Dedifferentiated amniotic fluid mesenchymal stem cell (primary cell): ENCODE results near the gene PUDP.
A peak's percentile ranks its signal among the peaks of the same experiment; 100 is the strongest.
"Not testable (repeated sequence)": the region's sequence is repeated elsewhere in the genome, so short reads cannot be mapped to it uniquely, and the experiment has no call there.

Experiments
- DNase-seq: peaks from one replicate; pipeline ENCODE4 v3.0.0-alpha.2; 2016; ENCODE audit errors: extremely low spot score

Gene PUDP

DNA sequence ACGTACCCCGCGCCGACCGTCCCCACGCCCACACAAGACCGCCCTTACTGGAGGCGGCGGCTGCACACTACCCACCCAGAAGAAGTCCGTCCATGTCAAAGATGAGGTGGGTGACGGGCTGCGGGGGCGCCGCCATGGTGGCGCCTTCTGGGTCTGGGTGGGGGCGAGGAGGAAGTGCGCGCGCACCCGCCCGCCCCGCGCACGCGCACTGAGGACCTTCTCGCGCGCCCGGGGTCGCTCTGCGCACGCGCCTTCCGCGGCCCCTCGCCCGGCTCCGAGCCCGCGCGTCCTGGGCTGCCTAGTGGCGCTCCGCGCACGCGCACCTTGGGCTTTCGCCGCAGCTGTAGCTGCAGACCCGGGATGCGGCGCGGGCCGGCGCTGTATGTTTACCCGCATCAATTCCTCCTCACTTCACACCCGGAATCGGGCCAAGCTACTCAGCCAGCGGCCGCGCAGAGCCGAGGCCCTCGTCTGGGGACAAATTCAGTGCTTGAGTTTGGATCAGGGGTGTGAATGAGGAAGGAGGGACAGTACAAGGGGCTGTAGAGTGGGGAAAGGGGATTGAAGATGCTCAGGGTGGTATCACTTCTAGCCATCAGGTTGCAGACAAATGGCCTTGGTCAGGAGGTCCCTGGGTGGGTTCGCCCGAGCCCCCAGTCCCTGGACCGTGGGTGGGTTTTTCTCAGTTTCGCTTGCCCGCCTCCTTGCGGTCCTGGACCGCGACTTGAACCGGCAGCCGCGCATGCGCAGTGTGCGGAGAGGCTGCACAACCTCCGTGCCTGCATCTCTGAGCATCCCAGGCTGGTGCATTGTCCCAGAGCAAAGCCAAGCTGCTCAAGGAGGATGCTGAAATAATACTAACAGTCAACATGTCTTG is at the start of gene PUDP:
Gene PUDP, minus strand, starts transcription at position 176 of the 877 bp plus-strand sequence. Its CDS starts 40 bp downstream, at position 136.
- peak; percentile 80 for DNase-seq

DNA sequence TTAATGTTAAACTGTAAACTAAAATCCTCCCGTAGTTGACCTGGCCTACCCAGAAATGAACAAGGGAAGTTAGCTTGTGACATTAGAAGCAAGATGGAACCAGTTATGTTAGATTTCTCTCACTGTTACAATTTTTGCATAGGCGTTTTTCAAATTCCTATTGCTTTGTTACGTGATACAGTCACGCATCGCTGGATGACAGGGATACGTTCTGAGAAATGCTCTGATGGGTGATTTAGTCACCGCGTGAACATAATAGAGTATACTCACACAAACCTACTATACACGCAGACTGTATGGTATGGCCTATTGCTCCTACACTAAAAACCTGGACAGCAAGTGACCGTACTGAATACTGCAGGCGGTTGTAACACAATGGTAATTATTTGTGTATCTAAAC is 46.7 kb upstream of the PUDP start:
- no peak for DNase-seq

DNA sequence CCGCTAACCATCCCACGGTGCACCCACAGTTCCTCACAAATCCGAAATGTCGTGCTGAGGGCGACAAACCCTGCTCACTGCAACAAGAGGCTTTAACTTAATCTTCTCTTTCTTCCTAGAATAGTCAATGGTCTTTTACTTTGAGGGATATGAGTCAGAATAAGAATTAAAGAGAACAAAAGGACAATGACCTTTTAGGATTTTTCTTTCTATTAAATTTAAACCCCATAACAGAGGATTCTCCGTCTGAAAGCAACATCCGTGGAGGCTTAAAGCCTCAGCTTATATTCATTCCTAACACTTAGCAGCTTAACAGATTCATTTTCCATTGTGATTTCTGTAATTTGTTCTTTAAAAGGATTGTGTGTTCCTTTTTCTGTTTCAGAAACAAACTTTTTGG is 44.9 kb upstream of the PUDP start:
- DNase-seq: no peak

DNA sequence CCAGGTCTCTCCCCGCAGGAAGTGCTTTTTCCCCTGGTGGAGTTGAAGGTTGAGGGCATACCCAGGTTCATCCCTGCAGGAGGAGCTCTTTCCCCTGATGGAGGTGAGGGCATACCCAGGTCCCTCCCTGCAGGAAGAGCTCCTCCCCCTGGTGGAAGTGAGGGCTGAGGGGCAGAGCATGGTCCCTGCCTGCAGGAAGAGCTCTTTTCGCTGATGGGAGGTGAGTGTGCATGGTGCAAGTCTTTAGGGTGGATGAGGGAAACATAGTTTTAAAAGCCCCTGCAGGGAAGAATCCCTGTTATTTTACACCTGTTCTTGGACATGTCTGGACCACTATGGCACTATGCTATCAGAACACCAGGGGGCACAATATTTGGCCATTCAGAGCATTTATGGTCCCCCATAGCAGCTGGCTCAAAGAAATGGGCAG is 43.7 kb upstream of the PUDP start:
- DNase-seq: no peak

DNA sequence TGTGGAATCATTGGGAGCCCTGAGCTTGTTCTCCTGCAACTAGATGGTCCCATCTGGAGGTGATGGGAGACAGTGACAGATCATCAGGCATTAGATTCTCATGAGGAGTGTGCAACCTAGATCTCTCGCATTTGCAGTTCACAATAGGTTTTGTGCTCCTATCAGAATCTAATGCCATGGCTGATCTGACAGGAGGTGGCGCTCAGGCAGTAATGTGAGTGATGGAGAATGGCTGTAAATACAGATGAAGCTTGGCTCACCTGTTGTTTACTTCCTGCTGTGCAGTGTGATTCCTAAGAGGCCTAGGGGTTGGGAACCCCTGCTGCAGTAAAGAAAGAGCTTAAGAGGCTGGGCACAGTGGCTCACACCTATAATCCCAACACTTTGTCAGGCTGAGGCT is 42.2 kb upstream of the PUDP start:
- DNase-seq: no peak

DNA sequence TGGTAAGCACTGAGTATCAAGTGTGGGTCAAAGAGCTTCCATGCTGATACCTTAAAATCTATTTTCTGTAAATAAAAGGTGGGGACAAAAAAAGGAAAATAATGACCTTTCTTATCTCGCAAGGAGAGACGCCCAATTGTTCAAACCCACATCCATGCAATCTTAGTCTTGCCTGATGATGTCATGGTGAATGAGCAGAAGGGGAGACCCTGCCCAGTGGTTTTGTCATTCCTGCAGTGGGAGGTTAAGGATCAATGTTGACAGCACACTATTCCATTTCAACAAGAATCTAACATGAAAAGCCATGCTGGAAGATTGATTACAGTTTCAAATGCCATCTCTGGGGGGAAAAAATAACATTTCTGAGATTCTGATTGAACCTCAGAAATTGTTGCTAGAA is 40.7 kb upstream of the PUDP start:
- no peak for DNase-seq

DNA sequence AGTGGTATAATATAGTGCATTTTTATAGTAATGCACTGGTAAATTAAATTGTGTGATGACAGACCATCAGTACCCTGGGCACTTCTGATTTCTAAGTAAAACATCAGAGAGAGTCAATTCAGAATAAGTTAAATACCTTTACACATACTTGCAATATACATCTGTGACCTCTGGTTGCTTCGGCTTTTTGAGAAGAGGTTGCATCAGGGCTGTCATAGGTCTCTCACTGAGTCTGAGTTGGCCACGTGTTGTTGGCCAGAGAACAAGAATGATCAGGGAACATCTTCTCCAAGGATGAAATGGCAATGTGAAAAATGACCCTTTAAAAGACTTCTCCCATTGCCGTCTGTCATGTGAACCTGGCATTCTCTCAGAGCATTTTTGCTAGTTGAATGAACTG is 36.9 kb upstream of the PUDP start:
- no peak for DNase-seq

DNA sequence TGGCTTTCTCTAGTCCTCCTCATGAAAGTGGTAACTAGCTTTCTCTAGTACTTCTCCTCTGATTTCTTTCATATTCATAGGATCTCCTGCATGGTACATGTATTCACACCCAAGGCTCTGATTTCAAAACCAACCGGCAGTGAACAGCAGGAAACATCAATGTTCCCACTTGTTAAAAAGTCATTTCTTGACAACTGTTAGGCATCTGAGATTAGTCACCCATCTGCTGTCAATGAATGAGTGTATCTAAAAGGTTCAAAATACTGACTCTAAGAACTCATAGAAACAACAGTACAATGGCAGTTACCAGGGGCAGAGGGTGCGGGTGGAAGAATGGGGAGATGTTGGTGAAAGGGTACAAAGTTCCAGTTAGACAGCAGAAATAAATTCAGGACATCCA is 31.5 kb upstream of the PUDP start:
- DNase-seq: no peak

DNA sequence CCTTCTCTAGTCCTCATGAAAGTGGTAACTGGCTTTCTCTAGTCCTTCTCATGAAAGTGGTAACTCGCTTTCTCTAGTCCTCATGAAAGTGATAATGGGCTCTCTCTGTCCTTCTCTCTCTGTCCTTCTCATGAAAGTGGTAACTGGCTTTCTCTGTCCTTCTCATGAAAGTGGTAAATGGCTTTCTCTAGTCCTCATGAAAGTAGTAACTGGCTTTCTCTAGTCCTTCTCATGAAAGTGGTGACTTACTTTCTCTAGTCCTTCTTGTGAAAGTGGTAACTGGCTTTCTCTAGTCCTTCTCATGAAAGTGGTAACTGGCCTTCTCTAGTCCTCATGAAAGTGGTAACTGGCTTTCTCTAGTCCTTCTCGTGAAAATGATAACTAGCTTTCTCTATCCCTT is 30.9 kb upstream of the PUDP start:
- not testable (repeated sequence) for DNase-seq

DNA sequence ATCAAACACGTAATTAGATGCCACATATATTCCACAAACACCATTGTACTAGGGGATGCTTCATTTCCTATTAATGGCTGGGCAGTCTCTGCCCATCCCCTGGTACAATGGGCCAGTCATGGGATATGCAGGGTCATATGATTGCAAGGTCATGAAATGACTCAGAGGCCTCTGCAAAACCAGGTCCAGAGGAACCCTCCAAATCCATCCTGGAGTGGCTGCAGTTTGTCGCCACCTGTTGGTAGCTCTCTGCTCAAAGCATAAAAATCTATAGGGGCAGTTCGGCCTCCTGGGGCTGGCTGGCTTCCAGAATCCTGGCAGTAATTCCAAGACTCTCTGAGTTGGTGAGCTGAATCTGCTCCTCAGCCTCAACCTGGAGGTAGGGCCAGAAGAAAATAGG is 22.9 kb upstream of the PUDP start:
- DNase-seq: no peak

DNA sequence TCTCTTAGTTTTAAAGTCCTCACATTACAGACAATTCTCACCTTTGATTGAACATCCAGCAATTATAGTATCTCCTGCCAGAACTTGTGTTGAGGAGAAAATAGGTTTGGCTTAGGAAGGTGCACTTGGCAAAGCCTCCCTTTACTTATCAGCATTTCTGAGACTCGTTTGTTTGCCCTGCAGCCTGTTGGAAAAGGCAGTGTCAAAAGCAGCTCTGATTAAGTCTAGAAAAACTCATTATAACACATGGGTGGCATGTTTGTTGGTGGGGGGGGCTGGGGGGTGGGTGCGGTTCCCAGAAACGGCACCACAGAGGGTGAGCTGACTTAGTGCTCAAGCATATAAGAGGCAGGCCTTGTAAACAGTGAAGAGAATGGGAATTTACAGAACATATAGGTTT is 21.7 kb upstream of the PUDP start:
- DNase-seq: no peak

DNA sequence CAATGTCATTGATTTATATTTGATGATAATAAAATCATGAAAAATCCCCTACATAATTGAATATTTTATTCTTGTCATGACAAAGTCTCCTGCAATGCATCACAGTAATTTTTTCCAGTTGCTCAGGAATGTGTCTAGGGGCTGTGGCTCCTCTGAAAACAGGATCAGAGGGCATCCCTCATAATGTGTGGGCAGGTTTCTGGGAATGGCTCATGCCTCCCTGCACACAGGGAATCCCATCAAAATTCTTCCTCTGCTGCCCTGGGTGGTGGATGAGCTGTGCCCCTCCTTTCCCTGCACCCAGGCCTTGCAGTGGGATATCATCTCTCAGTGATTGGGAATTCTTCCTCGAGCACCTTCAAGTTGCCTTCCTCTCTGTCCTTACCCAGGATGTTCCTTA is 20.4 kb upstream of the PUDP start:
- no peak for DNase-seq

DNA sequence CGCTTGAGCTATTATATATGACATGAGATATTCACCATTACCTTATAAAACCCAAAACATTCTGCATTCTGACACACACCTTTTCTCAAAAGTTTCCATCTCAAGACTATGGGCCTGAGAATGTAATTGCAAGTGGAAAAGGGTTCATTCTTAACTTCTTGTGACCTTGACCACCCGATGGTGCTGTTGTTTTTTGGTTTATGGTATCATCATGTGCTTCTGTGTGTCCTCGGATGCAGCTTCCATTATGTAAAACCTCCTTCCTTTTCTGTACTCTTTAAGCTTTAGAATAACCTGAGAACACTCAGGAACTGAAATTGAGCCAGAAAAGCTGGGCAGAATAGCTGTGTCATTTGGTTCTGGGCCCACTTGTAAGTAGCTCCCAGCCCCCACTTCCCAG is 16.2 kb upstream of the PUDP start:
- no peak for DNase-seq

DNA sequence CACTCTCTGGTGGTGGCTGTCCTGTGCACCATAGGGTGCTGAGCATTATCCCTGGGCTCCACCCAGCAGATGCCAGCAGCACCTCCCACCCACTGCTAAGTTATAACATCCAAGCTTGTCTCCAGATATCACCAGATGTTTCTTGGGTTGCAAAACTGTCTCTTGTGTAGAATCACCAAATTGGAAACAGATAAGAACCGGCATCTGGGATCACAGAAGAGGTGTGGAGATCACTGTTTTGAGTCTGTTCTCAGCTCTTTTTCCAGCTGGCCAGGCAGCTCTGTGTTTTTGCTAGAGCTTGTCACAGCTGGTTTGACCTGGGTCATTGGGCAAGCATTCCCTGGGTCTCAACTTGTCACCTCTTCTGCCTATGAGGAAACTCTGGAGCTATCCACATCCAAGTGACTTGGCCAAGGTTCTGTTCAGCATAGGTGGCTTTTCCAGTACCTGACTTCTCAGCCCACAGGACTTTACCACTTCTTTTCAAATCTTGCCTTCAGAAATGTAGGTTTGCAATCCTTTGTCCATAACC is 15.3 kb upstream of the PUDP start:
- no peak for DNase-seq

DNA sequence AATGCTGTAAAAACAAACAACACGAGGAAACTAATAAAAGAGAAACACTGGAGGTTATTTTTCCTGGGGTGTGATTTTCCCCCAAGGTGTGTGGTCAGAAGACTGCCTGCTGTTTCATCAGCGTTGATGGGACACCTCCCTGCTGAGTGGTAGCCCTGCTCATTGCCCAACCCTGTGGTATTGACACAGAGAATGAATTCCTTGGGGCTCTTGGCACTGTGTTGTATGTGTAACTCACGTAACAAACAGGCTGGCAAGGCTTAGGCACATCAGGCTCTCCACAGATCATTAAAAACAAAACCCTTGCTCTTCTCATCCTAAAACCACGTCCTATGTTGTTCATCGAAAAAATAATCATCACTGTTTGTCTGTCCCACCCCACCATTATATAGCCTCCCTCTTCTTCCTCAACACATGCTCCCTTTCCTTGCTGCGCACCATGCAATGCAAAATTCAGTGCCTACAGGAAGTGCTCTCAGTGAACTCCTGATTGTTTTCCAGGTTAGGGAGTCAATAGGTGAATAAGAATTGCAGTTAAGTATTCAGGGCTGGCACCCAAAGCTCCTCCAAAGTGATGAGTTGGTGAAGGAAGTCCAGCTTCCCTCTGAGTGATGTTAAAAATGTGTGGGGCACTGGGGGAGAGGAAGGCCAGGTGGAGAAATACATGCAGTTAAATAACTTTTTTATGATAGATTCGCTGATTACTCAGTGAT is 11.4 kb upstream of the PUDP start:
- DNase-seq: no peak

DNA sequence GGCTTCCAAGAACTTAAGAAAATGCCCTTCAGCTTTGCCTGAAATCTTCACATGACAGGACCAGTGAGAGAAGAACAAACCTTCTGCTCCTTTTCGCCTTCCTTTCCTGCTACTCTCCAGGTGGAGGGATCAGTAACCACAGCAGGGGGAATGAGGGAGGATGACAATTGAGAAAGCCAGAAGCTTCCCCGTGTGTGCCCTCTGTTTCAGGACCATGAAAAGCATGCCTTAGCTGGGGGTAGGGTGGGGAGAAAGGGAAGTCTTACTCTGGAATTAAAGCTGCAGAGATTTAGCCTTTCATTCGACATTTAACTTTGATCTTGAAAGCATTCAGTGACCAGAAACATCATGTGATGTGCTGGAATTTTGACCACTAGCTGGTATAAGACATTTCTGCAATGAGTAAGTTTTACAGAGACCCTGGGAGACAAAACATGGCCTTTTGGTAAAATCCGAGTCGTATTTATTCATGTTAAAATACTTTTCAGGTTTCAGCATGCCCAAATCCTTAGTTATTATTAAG is 10.6 kb upstream of the PUDP start:
- DNase-seq: no peak

DNA sequence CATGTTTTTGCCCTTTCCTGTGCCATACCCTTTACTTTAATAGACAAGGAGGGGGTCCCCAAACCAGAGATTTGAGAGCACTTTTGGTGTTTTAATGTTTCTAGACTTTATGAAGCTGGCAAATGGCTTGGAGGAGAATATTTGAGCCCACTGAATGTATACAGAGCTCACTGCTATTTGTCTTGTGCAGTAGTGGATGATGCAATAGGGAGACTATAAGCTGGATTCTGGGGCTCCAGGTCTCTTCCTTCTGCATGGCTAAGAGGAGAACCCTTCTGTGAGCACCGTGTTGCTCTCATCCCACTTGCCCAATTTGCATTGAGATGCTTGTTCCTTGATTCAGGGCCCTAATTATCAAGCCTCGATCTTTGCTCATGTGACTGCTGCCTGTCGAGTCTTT is 8.9 kb upstream of the PUDP start:
- no peak for DNase-seq

DNA sequence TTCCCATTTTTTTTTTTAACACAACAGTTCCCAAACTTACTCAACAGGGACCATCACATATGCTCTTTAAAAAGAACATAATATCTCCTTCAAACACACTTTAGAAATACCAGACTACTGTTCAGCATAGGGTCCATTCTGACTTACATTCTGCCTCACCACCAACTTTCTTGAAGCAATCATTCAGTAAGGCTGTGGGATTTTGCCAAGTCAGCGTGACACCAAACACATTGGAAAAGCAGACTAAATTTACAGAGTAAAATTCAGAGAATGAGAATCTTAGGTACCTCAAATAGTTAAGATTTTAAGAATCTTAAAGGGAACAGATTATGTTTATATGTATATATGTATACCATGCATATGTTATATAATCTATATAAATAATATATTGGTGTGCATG is 7.2 kb upstream of the PUDP start:
- DNase-seq: no peak

DNA sequence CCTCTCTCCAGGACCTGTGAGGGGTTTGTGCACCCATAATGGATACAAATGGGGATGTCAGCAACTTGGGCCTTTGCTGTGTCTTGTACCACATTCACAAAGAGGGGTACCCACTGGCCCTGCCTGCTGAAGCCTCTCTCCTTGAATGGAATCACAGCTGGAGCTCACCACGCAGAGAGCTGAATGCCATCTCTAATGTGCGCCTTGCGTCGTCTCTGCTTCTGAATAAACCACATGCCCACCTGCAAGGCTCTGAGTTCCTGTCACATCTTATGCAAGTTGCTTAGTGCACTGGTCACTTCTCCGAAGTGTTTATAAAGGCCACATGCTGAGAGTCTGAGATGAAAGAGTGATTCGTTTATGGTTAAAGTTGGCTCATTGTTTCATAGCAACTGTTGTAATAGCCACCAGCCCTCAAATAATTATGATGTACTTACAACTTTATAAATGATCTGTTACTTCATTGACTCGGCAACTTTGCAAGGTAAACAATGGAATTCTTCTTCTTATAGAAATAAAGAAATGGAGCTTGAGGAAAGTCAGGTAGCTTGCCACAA is 6.2 kb upstream of the PUDP start:
- DNase-seq: no peak

DNA sequence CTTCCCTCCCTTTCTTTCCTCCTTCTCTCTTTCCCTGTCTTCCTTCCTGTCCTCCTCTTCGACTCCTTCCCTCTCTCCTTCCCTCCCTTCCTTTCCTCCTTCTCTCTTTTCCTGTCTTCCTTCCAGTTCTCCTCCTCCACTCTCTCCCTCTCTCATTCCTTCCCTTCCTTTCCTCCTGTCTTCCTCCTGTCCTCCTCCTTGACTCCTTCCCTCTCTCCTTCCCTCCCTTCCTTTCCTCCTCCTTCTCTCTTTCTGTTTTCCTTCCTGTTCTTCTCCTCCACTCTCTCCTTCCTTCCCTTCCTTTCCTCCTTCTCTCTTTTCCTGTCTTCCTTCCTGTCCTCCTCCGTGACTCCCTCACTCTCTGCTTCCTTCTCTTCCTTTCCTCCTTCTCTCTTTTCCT is 5.3 kb upstream of the PUDP start:
- no peak for DNase-seq

DNA sequence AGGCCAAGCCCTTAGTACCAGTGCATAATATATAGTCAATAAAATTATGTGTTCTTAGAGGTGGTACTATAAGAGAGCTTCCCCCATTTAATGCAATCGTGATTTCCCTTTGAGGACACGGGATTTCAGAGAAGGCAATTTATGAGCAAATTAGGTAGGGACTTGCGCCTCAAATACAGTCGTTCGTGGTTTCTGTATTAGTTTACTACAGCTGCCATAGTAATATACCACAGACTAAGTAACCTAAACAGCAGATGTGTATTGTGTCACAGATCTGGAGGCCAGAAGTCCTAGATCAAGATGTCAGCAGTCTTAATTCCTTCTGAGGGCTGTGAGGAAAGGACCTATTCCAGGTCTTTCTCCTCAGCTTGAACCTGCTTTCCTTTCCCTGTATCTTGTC is 1.5 kb upstream of the PUDP start:
- no peak for DNase-seq

DNA sequence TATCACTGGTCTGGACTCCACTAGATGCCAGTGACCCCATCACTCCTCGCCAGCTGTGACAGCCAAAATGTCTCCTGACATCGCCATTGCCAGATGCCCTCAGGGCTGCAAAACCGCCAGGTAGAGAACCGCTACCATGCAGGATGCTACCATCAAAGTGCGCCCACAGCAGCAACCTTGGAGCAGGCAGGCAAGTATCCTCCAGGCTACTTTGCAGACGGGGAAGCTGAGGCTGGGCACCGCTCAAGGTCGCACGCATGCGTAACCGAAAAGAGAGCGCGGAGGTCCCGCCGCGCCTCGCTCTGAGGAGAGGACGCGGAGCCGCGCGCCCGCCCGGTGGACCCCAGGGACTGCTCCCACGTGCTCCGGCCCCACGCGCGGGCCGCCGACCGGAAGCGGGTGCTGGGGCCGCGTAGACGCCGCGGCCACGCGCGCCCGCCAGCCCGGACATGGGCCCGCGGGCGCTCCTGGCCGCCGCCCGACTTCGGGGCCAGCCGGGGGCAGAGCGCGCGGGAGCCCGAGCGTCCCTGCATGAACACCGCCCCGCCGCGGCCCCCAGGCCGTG is 458 bp downstream of the PUDP start, which contains the start of gene STS:
Gene STS, plus strand, starts transcription at position 300 of the 565 bp plus-strand sequence. CDS start 105,488 bp downstream, outside the sequence.
- DNase-seq: peak; percentile 17
